OCI-LY3 (cell line): ENCODE measurements around the gene CNOT3.

Experiments
- H2AFZ ChIP-seq: fragments of 200-600, 300-600 bp; shearing (Covaris generic); 2 replicates; pipeline ENCODE4 v1.6.0; 2014; ENCODE audit warnings: antibody characterized with exemption, low read depth, low read length
- H3K27ac ChIP-seq: fragments of 200-600, 300-600 bp; sonication (generic); 2 replicates; pipeline ENCODE4 v1.5.1; 2014; ENCODE audit warnings: mild to moderate bottlenecking, low read length, moderate library complexity, mixed read lengths
- H3K27me3 ChIP-seq: fragments of 200-600, 300-600 bp; sonication (generic); 2 replicates; pipeline ENCODE4 v1.6.1; 2014; ENCODE audit warnings: low read depth, low read length, mixed read lengths
- H3K36me3 ChIP-seq: fragments of 200-600, 300-600 bp; sonication (generic); replicated peaks from 2 replicates; pipeline ENCODE3; 2014; ENCODE audit warnings: low read depth, low read length, mixed read lengths
- H3K4me1 ChIP-seq: fragments of 300-600, 200-600 bp; sonication (generic); 2 replicates; pipeline ENCODE4 v1.6.1; 2014; ENCODE audit warnings: low read length, mixed read lengths
- H3K4me2 ChIP-seq: fragments of 200-600, 300-600 bp; sonication (generic); 2 replicates; pipeline ENCODE4 v1.6.1; 2014; ENCODE audit warnings: low read length, mixed read lengths
- H3K4me3 ChIP-seq: fragments of 300-600, 200-600 bp; sonication (generic); 2 replicates; pipeline ENCODE4 v1.5.1; 2014; ENCODE audit warnings: antibody characterized with exemption, mild to moderate bottlenecking, low read length, moderate library complexity
- H3K79me2 ChIP-seq: fragments of 300-600, 200-600 bp; shearing (Covaris generic); 2 replicates; pipeline ENCODE4 v1.6.1; 2014; ENCODE audit warnings: mild to moderate bottlenecking, low read length, mixed read lengths
- H3K9ac ChIP-seq: fragments of 300-600, 200-600 bp; shearing (Covaris generic); 2 replicates; pipeline ENCODE4 v1.6.0; 2014; ENCODE audit warnings: mild to moderate bottlenecking, low read length, moderate library complexity
- H3K9me3 ChIP-seq: fragments of 200-600, 300-600 bp; shearing (Covaris generic); 2 replicates; pipeline ENCODE4 v1.6.1; 2014; ENCODE audit warnings: low read length, mixed read lengths; ENCODE audit not compliant: insufficient read depth
- H4K20me1 ChIP-seq: fragments of 200-600, 300-600 bp; sonication (generic); 2 replicates; pipeline ENCODE4 v1.6.1; 2016; ENCODE audit warnings: low read length, mixed read lengths; ENCODE audit not compliant: insufficient read depth
- EZH2phosphoT487 ChIP-seq: fragments of 200-600 bp; shearing (Covaris generic); IDR thresholded peaks from 2 replicates; pipeline ENCODE4 v1.6.1; 2018; ENCODE audit warnings: antibody characterized with exemption, mixed run types, low read depth
- TF ChIP-seq, protein P1 (sequence below): fragments of 200-600, 300-600 bp; sonication (generic); IDR thresholded peaks from 2 replicates; pipeline ENCODE4 v1.5.1; 2014; ENCODE audit warnings: antibody characterized with exemption, low read length, low read depth

The CNOT3 gene

DNA sequence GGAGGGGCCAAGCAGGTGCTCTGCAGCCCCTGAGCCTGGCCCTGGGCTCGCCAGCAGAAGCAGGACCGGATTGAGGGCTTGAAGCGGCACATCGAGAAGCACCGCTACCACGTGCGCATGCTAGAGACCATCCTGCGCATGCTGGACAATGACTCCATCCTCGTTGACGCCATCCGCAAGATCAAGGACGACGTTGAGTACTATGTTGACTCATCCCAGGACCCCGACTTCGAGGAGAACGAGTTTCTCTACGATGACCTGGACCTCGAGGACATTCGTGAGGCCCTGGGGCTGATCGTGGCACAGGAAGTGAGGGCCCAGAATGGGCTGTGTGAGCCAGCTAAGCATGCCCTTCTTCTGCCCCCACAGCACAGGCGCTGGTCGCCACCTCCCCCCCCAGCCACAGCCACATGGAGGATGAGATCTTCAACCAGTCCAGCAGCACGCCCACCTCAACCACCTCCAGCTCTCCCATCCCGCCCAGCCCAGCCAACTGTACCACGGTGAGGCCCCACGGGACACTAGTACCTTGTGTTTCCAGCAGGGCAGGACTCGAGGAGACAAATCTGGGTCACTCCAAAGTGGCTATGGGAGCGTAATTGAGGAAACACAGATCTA is 8.1 kb downstream of the CNOT3 start:
- TF ChIP-seq EZH2phosphoT487, result no peak
- TF ChIP-seq, protein P1, sequence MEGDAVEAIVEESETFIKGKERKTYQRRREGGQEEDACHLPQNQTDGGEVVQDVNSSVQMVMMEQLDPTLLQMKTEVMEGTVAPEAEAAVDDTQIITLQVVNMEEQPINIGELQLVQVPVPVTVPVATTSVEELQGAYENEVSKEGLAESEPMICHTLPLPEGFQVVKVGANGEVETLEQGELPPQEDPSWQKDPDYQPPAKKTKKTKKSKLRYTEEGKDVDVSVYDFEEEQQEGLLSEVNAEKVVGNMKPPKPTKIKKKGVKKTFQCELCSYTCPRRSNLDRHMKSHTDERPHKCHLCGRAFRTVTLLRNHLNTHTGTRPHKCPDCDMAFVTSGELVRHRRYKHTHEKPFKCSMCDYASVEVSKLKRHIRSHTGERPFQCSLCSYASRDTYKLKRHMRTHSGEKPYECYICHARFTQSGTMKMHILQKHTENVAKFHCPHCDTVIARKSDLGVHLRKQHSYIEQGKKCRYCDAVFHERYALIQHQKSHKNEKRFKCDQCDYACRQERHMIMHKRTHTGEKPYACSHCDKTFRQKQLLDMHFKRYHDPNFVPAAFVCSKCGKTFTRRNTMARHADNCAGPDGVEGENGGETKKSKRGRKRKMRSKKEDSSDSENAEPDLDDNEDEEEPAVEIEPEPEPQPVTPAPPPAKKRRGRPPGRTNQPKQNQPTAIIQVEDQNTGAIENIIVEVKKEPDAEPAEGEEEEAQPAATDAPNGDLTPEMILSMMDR, result no peak
- peaks cover 24% of the 10 kb centered on the region for H4K20me1 ChIP-seq
- H3K27ac ChIP-seq, result no peak overlapping the region
- no peak overlapping the region for H3K4me3 ChIP-seq
- no peak overlapping the region for H2AFZ ChIP-seq
- no peak overlapping the region for H3K4me2 ChIP-seq
- no peak overlapping the region for H3K9ac ChIP-seq
- H3K79me2 ChIP-seq, result peaks cover 24% of the 10 kb centered on the region
- H3K4me1 ChIP-seq, result no peaks in the 10 kb centered on the region
- H3K36me3 ChIP-seq, result peaks cover 79% of the 10 kb centered on the region
- no peaks in the 10 kb centered on the region for H3K9me3 ChIP-seq
- H3K27me3 ChIP-seq, result no peaks in the 10 kb centered on the region

DNA sequence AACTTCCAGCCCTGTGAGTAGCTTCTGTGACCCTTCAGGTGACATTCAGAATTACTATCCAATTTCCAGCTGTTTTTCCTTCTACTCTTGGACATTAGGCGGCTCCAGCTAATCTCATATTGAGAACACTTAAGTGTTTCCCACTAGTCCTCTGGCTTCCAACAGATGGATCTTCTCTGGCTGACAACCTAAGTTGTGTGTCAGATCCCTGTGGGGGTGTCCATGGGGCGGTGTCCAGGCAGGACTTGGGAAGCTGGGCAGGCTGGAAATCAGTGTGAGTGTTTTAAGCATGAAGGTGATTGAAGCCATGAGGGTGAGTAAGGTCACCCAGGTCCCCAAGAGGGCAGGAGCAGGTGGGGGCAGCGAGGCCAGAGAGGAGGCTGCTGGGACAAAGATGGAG is 10.1 kb downstream of the CNOT3 start:
- H3K9me3 ChIP-seq, result no peaks in the 10 kb centered on the region
- peaks cover 3% of the 10 kb centered on the region for H3K79me2 ChIP-seq
- H3K4me3 ChIP-seq, result no peak overlapping the region
- H2AFZ ChIP-seq, result no peak overlapping the region
- H3K4me2 ChIP-seq, result no peak overlapping the region
- H3K27me3 ChIP-seq, result no peaks in the 10 kb centered on the region
- peaks cover 4% of the 10 kb centered on the region; the same call in 1 of the 2 replicates for H4K20me1 ChIP-seq
- peaks cover 87% of the 10 kb centered on the region for H3K36me3 ChIP-seq
- no peaks in the 10 kb centered on the region for H3K4me1 ChIP-seq
- TF ChIP-seq, protein P1, result no peak
- no peak for TF ChIP-seq EZH2phosphoT487
- H3K27ac ChIP-seq, result no peak overlapping the region
- no peak overlapping the region for H3K9ac ChIP-seq

DNA sequence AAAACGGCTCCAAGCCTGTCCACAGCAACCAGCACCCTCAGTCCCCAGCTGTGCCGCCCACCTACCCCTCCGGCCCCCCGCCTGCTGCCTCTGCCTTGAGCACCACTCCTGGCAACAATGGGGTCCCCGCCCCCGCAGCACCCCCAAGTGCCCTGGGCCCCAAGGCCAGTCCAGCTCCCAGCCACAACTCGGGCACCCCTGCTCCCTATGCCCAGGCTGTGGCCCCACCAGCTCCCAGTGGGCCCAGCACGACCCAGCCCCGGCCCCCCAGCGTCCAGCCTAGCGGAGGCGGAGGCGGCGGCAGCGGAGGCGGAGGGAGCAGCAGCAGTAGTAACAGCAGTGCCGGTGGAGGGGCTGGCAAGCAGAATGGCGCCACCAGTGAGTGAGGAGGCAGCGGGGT is 10.6 kb downstream of the CNOT3 start:
- Histone ChIP-seq H2AFZ (no peak overlapping the region), H3K79me2 (no peaks in the 10 kb centered on the region), H3K9ac (no peak overlapping the region), H3K4me1 (no peaks in the 10 kb centered on the region), H3K9me3 (no peaks in the 10 kb centered on the region), H4K20me1 (peaks cover 4% of the 10 kb centered on the region; the same call in 1 of the 2 replicates), H3K27me3 (no peaks in the 10 kb centered on the region), H3K4me2 (no peak overlapping the region), H3K4me3 (no peak overlapping the region), H3K36me3 (peaks cover 87% of the 10 kb centered on the region), H3K27ac (no peak overlapping the region)
- TF ChIP-seq, protein P1, result no peak
- no peak for TF ChIP-seq EZH2phosphoT487

DNA sequence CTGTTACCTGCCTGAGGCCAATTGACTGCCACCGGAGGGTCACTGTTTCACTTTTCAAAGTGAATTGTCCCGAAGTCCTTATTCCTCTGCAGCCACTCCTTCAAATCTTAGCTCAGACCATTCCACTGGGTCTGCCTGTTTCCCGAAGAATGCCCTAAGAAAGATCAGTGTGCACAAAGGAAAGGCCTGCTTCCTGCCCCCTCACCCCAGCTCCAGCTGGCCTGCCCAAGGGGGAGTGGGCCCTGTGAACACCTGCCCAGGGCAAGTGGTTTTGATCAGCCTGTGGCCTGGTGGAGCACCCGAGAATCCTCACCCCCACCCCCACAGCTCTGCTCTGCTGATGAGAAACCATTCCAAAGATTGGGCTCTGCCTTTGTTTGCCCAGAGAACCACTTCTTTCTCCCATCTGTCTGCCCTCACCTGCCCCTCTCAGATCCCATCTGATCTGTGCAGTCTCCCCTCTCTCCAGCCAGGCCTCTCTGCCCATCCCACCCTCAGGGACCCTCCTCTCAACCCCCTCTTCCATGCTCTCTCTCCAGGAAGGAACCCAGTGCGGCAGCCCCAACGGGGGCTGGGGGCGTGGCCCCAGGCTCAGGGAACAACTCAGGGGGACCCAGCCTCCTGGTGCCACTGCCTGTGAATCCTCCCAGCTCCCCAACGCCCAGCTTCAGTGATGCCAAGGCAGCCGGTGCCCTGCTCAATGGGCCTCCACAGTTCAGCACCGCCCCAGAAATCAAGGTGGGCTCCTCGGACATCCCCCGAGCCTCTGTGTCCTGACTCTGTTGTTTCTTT is 11.7 kb downstream of the CNOT3 start:
- no peak overlapping the region for H3K9ac ChIP-seq
- no peaks in the 10 kb centered on the region for H3K9me3 ChIP-seq
- peaks cover 86% of the 10 kb centered on the region for H3K36me3 ChIP-seq
- H3K4me2 ChIP-seq, result no peak overlapping the region
- H2AFZ ChIP-seq, result no peak overlapping the region
- H3K4me1 ChIP-seq, result no peaks in the 10 kb centered on the region
- no peak overlapping the region for H3K4me3 ChIP-seq
- H3K27me3 ChIP-seq, result no peaks in the 10 kb centered on the region
- no peak overlapping the region for H3K27ac ChIP-seq
- TF ChIP-seq EZH2phosphoT487, result no peak
- TF ChIP-seq, protein P1, result no peak
- peaks cover 4% of the 10 kb centered on the region; the same call in 1 of the 2 replicates for H4K20me1 ChIP-seq
- H3K79me2 ChIP-seq, result no peaks in the 10 kb centered on the region
